Osteoblast (primary cell): Measurements from ENCODE around the gene EFNA2. TPM values are rescaled to one million over a fixed set of nuclear protein-coding genes. Genes with fewer than 3 reads are reported as not detected.

ENCODE experiments used
- DNase-seq: peaks from one replicate; pipeline ENCODE4 v3.0.0; 2011; ENCODE audit warnings: low spot score, mixed read lengths; ENCODE audit not compliant: insufficient read length; ENCODE audit errors: missing footprints
- H2AFZ ChIP-seq: 2 replicates; pipeline ENCODE4 v1.6.0; 2011; ENCODE audit warnings: mild to moderate bottlenecking, low read length
- H3K27ac ChIP-seq: 2 replicates; pipeline ENCODE4 v1.5.1; 2011; ENCODE audit warnings: mild to moderate bottlenecking, low read depth, low read length, moderate library complexity
- H3K27me3 ChIP-seq: 2 replicates; pipeline ENCODE4 v1.6.0; 2012; ENCODE audit warnings: mild to moderate bottlenecking, control low read depth, inconsistent platforms, low read length, moderate library complexity; ENCODE audit not compliant: insufficient read depth
- H3K36me3 ChIP-seq: 2 replicates; pipeline ENCODE4 v1.5.1; 2011; ENCODE audit warnings: mild to moderate bottlenecking, low read length, control low read depth, moderate library complexity; ENCODE audit not compliant: insufficient read depth
- H3K4me1 ChIP-seq: 2 replicates; pipeline ENCODE4 v1.5.1; 2011; ENCODE audit warnings: mild to moderate bottlenecking, low read length, control low read depth, moderate library complexity; ENCODE audit not compliant: insufficient read depth
- H3K4me2 ChIP-seq: 2 replicates; pipeline ENCODE4 v1.6.0; 2011; ENCODE audit warnings: mild to moderate bottlenecking, low read length; ENCODE audit not compliant: insufficient read depth
- H3K4me3 ChIP-seq: fragments of 200-600 bp; sonication (generic); 3 replicates; pipeline ENCODE4 v1.5.1; 2012; ENCODE audit warnings: mild to moderate bottlenecking, low read length, inconsistent platforms; ENCODE audit not compliant: insufficient read depth
- H3K79me2 ChIP-seq: 2 replicates; pipeline ENCODE4 v1.6.0; 2012; ENCODE audit warnings: mild to moderate bottlenecking, low read length, control low read depth, inconsistent platforms; ENCODE audit not compliant: insufficient read depth
- H3K9me3 ChIP-seq: 2 replicates; pipeline ENCODE4 v1.5.1; 2011; ENCODE audit warnings: low read depth, low read length, control low read depth
- H4K20me1 ChIP-seq: 2 replicates; pipeline ENCODE4 v1.6.0; 2012; ENCODE audit warnings: mild to moderate bottlenecking, low read length, control low read depth; ENCODE audit not compliant: insufficient read depth
- total RNA-seq: library from RNA; depleted of rRNA; stranded (reverse); fragments of >200 nt; gene quantifications from 2 replicates; pipeline ENCODE4 v1.2.3, GENCODE V29; 2012
- TF ChIP-seq, protein P1 (sequence below): IDR thresholded peaks from 2 replicates; pipeline ENCODE4 v1.5.1; 2011; ENCODE audit warnings: mild to moderate bottlenecking, low read depth, low read length, moderate library complexity; ENCODE audit errors: extremely low read depth

The EFNA2 gene
- total RNA-seq, 1 donor, result not detected

DNA sequence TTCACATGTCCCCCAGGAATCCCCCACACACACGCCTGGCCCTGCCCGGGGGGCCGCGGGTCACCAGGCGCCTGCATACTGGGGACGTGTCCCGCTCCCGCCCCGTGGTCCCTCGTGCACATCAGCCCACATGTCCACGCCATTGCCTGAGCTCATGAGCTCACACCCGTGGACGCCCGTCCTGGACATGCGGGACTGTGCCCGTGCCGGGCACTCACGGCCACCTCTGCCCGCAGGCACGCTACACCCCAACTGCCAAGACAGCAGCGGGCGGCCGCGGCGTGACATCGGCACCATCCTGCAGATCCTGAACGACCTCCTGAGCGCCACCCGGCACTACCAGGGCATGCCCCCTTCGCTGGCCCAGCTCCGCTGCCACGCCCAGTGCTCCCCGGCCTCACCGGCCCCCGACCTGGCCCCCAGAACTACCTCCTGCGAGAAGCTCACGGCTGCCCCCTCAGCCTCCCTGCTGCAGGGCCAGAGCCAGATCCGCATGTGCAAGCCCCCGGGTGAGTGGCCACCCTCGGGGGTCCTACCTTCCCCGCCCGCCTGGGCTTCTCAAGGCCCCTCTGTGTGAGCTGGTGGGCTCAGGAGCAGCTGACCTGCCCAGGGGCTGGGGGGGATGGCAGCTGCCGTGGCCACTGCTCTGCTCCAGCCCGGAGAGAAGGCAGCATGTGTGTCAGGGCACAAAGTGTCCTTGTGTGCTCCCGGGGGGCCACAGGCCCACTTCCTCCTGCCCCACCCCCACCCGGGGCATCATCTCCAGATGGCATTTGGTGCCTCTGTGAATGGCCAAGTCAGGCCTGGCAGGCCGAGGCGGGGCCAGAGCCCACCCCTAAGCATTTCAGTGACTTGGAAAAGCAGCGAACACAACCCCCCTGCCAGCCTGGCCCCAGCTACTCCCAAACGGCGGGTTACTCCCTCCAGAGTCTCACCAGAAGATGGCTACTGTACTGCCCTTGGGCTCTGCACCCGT, 30.2 kb upstream of the EFNA2 start:
- H3K79me2 ChIP-seq, result peaks cover 65% of the 10 kb centered on the region
- TF ChIP-seq, protein P1, sequence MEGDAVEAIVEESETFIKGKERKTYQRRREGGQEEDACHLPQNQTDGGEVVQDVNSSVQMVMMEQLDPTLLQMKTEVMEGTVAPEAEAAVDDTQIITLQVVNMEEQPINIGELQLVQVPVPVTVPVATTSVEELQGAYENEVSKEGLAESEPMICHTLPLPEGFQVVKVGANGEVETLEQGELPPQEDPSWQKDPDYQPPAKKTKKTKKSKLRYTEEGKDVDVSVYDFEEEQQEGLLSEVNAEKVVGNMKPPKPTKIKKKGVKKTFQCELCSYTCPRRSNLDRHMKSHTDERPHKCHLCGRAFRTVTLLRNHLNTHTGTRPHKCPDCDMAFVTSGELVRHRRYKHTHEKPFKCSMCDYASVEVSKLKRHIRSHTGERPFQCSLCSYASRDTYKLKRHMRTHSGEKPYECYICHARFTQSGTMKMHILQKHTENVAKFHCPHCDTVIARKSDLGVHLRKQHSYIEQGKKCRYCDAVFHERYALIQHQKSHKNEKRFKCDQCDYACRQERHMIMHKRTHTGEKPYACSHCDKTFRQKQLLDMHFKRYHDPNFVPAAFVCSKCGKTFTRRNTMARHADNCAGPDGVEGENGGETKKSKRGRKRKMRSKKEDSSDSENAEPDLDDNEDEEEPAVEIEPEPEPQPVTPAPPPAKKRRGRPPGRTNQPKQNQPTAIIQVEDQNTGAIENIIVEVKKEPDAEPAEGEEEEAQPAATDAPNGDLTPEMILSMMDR, result no peak
- H3K9me3 ChIP-seq, result no peaks in the 10 kb centered on the region
- H3K4me3 ChIP-seq, result no peak overlapping the region
- peak overlapping the region; percentile 83 for H3K27ac ChIP-seq
- peaks cover 57% of the 10 kb centered on the region for H3K36me3 ChIP-seq
- H2AFZ ChIP-seq, result no peak overlapping the region
- no peak for DNase-seq
- peak overlapping the region; percentile 32 for H3K4me2 ChIP-seq
- peaks cover 54% of the 10 kb centered on the region for H4K20me1 ChIP-seq
- peaks cover 38% of the 10 kb centered on the region for H3K4me1 ChIP-seq
- no peaks in the 10 kb centered on the region for H3K27me3 ChIP-seq

GRCh38 chr19:1256646-1257474, 28.8 kb upstream of the EFNA2 start:
- DNase-seq, result no peak
- TF ChIP-seq, protein P1, result no peak
- Histone ChIP-seq H3K9me3 (no peaks in the 10 kb centered on the region), H4K20me1 (peaks cover 45% of the 10 kb centered on the region), H3K36me3 (peaks cover 49% of the 10 kb centered on the region), H2AFZ (no peak overlapping the region), H3K27me3 (no peaks in the 10 kb centered on the region), H3K4me3 (no peak overlapping the region), H3K27ac (peak overlapping the region; percentile 60), H3K79me2 (peaks cover 56% of the 10 kb centered on the region), H3K4me1 (peaks cover 48% of the 10 kb centered on the region), H3K4me2 (no peak overlapping the region)

DNA sequence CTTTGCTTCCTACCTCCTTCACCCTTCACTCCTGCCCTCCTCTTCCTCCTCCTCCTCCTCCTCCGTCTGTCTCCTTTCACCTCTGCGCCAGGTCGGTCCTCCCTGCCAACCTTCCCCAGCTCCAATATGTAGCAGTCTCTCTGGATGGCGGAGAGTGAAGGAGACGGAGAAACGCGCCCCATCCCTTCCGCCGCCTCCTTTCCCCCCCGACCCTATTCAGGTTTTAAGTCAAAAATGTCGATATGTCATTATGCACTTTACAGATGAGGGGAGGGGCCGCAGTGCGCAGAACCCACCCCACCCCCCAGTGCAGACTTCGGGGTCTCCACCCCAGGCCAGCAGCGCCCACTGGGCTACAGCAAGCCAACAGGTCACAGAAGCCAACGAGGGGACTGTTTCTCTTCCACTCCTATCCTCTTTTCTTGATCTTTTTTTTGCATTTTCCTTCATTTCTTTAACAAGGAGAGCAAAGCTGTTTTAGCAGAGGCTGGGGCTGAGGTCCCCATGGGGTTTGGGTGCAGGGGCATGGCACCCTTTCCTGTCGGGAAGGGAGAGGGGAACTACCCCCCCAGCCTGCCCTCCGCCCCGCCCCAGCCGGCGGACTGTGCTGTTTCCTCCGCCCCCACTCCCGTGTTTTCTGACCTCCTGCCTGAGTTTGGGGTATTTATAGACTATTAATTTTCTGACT, 28.1 kb upstream of the EFNA2 start:
- TF ChIP-seq, protein P1, result no peak
- peaks cover 49% of the 10 kb centered on the region for H3K36me3 ChIP-seq
- no peaks in the 10 kb centered on the region for H3K9me3 ChIP-seq
- H3K27me3 ChIP-seq, result no peaks in the 10 kb centered on the region
- H3K4me2 ChIP-seq, result no peak overlapping the region
- H4K20me1 ChIP-seq, result peaks cover 44% of the 10 kb centered on the region
- peaks cover 48% of the 10 kb centered on the region for H3K79me2 ChIP-seq
- no peak overlapping the region for H3K4me3 ChIP-seq
- H2AFZ ChIP-seq, result no peak overlapping the region
- peaks cover 55% of the 10 kb centered on the region for H3K4me1 ChIP-seq
- DNase-seq, result no peak
- H3K27ac ChIP-seq, result peak overlapping the region; percentile 60
